Right ventricle myocardium superior (tissue), 1 donor: ENCODE data around the gene VAT1L. TPM values are rescaled to one million over a fixed set of nuclear protein-coding genes. Genes with fewer than 3 reads are reported as not detected.

ENCODE experiments used
- ATAC-seq: fragments of 200-7000 bp; cut with Tn5 transposase; one replicate; pipeline ENCODE4 v1.9.1; 2020; ENCODE audit warnings: mild to moderate bottlenecking; ENCODE audit not compliant: poor library complexity
- DNase-seq: peaks from one replicate; pipeline ENCODE4 v3.0.0-alpha.2; 2020
- intact Hi-C: fragments of 100-400 bp; cut with DNase I; formaldehyde crosslinking; loops from one replicate; pipeline ENCODE4 v1.11.2; 2022
- long read RNA-seq: library from polyadenylated mRNA; unstranded; transcript quantifications from one replicate; pipeline ENCODE4 v2.0.0, GENCODE V29; 2021
- total RNA-seq: library from RNA; stranded (reverse); fragmentation: NEBNext Ultra II Directional; extraction: Animal tissue kit (Norgen Biotek cat#: 25700); gene quantifications from one replicate; pipeline ENCODE4 v1.2.1, GENCODE V29; 2021
- donor health status: DM: no; HTN: yes; CAD: no; lungs with severe emphysema.

VAT1L gene
- total RNA-seq = 13.7 TPM
- long read RNA-seq, transcript VAT1L-201 (9 exons, 3,825 nt) = major isoform, 25 of 34 reads
- long read RNA-seq, partial matches to known transcripts = 2 of 34 reads
- long read RNA-seq, other reads (novel, unspliced or antisense) = 7 of 34 reads

- intact Hi-C loops = no loop called here
- ATAC-seq = peak; percentile 94
- DNase-seq = peak; percentile 53
Measured at GRCh38 chr16:77788181-77789084, at the start of gene VAT1L. Gene VAT1L (plus strand): TSS chr16:77788564. CDS start chr16:77788683, 119 bp downstream.

GRCh38 chr16:77738706-77739558 lies 49.4 kb upstream of the VAT1L start:
- intact Hi-C loops = no loop called here
- ATAC-seq (no peak), DNase-seq (no peak)

DNA sequence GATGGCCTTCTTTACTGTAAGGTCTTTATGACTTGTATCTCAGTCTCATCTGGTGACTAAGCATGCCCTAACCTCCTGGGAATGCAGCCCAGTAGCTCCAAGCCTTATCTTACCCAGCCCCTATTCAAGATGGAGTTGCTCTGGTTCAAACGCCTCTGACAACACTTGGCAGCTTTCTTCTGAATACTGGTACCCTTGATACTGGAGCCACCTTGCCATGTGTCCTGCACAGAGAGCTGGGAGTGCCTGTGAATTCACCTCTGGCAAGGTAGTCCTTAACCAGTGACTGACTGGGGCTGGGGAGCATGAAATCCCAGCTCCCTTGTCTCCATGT lies 48.8 kb upstream of the VAT1L start:
- DNase-seq (no peak), ATAC-seq (no peak)
- intact Hi-C loops = no loop called here

DNA sequence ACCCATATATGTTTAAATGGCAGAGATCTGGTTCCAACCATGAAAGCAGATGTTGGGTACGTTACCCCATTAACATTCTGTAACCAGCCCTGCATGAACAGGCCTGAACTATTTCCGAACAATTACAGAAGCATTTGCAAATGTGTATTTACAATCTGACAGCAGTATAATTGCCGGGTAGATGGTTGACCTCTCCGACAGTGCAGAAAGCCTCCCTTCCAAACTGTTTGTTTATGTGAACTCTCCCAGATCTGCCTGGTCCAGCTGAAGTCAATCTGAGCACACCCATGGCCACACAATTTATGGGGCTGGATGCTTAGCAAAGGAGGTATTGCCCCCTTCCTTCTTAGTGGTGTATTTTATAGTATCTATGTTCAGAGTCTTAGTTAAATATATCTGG lies 44.2 kb upstream of the VAT1L start:
- intact Hi-C loops = no loop called here
- no peak for ATAC-seq

DNA sequence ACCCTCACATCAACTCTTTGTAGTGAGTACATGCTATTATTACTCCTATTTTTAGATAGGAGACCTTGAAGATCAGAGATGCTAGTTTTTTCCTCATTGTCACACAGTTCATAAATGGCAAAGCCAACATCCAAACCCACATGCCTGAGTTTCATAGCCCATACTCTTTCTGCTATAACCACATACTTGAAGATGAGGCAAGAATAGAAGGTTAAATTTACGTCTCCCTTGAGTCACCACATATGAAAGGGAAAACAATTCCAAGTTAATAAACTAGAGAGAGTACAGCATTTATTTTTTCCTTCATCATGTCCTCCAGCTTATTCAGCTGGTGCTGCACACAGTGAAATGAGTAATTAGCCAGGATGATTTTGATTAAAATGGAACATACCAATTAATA lies 42.4 kb upstream of the VAT1L start:
- ATAC-seq = no peak
- intact Hi-C loops = no loop called here
- DNase-seq = no peak

More for the DNA sequence above, 44.2 kb upstream of the VAT1L start:
- no peak for DNase-seq

DNA sequence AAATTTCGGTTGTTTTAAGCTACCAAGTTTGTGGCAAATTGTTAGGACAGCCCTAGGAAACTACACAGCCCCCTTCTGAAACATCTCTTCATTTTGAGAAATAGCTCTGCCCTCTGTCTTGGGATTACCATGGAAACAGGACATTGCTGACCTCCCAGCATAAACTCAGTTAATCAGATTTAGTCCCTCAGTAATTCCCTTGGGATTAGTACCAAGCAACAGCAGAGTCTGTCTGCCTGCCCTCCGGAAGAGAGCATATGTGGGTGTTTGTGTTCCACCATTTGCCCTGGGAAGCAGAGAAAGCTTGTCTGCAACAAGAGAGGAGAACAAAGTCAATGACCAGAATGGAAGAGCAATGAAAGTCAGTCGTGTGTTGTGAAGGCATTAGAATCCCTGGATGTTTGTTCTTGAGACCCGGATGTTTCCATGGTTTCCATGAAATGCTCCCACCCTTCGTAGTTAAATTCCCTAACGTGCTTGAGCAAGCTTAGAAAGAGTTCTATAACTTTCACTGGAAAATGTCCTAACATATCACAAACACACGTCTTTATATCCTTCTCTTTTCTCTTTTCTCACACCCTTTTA lies 39.9 kb upstream of the VAT1L start:
- no peak for DNase-seq
- intact Hi-C loops = no loop called here
- no peak for ATAC-seq

DNA sequence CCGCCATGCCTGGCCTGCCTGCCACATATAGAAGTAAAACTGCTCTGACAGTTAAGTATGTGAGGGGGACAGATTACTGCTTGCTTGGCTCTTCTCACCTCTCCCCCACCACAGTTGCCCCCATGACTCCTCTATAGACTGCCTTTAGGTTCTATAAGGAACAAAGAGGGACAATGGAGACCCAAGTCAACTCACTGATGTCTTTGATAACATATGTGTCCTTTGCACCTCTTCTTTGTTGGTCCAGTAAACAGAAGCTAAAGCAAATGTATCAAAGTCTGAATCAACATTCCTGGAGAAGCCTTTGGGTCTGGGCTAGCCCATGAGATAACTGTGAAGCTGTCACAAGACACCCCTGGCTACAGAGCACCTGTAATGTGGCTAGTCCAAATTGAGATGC lies 38.9 kb upstream of the VAT1L start:
- intact Hi-C loops = no loop called here
- no peak for ATAC-seq
- DNase-seq = no peak

DNA sequence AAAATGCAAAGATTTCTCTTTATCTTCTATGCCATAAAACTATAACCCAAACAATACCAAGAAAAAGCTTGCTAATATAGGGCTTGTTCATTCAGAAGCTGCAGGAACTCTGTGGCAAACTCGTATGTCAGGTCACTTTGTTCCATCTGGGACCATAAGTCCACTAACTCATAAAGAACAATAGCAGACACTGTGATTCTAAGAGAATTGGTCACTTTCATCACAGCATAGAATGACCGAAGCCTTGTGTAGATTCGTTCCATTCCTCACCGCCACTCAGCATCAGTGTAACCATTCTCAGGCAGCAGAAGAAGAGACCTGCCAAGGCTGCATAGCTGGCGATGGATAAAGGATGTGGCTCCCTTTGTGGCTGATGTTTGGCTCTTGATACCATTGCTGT lies 30.3 kb upstream of the VAT1L start:
- ATAC-seq = no peak
- intact Hi-C loops = no loop called here

GRCh38 chr16:77758508-77758907 lies 29.9 kb upstream of the VAT1L start:
- DNase-seq (no peak), ATAC-seq (no peak)
- intact Hi-C loops = no loop called here

More for the DNA sequence above, 30.3 kb upstream of the VAT1L start:
- no peak for DNase-seq

DNA sequence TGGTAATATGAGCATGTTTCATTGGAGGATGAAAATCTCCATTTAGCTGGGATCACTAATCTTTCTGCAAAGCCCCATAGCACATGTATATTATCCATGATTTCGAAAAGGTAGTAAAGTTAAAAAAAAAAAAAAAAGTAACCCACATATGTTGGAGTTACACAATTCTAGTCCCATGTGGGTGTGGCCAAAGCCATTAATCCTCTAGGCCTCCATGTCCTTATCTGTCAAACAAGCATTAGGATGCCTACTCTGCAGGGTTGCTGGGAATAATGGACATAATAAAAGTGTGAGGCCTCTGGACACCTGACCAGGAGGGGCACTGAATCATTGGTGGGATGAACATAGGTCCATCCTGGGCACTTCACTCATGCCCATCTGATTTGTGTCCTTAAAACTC lies 29.2 kb upstream of the VAT1L start:
- DNase-seq (no peak), ATAC-seq (no peak)
- intact Hi-C loops = no loop called here

- ATAC-seq (no peak), DNase-seq (no peak)
- intact Hi-C loops = no loop called here
Measured at GRCh38 chr16:77759821-77760220, 28.5 kb upstream of the VAT1L start.

DNA sequence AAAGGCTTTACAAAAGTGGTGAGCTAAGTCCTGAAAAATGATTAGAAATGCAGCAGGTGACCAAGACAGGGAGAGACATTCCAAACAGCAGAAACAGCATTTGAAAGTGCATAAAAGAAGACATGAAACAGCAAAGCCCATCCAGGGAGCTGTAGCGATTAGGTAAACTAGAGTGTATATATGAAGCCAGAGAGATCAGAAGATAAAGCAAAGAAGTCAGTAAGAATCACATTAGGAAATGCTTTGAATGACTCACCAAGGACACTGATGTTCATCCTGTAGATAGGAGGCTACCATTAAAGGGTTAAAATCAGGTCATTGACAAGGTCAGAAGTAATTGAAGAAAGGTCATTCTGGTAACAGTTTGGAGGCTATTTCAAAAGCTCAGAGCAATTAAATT lies 27.6 kb upstream of the VAT1L start:
- intact Hi-C loops = no loop called here
- no peak for DNase-seq

GRCh38 chr16:77761204-77761603 lies 27.2 kb upstream of the VAT1L start:
- ATAC-seq (no peak), DNase-seq (no peak)
- intact Hi-C loops = no loop called here

More for the DNA sequence above, 27.6 kb upstream of the VAT1L start:
- no peak for ATAC-seq

DNA sequence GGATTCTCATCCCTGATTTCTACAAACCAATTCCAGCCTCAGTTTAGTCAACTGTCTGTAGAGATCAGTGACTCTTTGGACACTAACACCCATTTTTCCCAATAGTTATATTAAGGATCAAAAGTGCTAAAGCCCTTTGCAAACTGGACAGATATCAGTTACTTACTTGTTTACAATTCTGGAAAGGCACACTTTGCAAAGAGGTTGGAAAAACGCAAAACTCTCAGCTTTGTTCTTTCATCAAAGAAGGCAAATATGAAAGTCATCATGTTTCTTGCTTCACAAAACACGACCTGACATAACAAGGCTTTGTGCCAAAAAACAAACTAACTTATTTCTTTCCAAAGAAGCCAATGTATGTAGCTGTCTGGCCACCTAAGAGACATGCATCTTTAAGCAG lies 26.1 kb upstream of the VAT1L start:
- DNase-seq (no peak), ATAC-seq (no peak)
- intact Hi-C loops = no loop called here

- intact Hi-C loops = no loop called here
Measured at GRCh38 chr16:77763994-77764393, 24.4 kb upstream of the VAT1L start.

GRCh38 chr16:77767211-77767610 lies 21.2 kb upstream of the VAT1L start:
- no peak for DNase-seq
- intact Hi-C loops = no loop called here
- ATAC-seq = no peak

More at GRCh38 chr16:77763994-77764393, 24.4 kb upstream of the VAT1L start:
- DNase-seq (no peak), ATAC-seq (no peak)

DNA sequence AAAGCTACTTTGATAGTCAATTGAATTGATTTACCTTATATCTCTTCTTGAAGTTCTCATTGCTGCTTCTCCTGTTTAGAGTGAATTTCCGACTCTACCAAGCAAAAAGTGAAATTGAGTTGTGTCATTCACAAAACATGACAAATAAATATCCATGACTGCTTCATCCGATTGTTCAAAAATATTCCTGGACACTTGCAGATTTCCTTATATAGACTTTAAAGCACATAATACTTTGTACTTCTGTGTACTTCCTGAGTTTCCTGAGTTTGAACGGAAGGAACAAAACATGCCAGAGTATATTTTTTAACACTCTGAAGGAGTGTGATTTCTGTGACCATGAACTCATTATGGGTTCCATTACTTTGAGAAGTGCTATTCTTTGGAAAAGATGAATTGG lies 20.5 kb upstream of the VAT1L start:
- ATAC-seq = no peak
- DNase-seq = no peak
- intact Hi-C loops = no loop called here

DNA sequence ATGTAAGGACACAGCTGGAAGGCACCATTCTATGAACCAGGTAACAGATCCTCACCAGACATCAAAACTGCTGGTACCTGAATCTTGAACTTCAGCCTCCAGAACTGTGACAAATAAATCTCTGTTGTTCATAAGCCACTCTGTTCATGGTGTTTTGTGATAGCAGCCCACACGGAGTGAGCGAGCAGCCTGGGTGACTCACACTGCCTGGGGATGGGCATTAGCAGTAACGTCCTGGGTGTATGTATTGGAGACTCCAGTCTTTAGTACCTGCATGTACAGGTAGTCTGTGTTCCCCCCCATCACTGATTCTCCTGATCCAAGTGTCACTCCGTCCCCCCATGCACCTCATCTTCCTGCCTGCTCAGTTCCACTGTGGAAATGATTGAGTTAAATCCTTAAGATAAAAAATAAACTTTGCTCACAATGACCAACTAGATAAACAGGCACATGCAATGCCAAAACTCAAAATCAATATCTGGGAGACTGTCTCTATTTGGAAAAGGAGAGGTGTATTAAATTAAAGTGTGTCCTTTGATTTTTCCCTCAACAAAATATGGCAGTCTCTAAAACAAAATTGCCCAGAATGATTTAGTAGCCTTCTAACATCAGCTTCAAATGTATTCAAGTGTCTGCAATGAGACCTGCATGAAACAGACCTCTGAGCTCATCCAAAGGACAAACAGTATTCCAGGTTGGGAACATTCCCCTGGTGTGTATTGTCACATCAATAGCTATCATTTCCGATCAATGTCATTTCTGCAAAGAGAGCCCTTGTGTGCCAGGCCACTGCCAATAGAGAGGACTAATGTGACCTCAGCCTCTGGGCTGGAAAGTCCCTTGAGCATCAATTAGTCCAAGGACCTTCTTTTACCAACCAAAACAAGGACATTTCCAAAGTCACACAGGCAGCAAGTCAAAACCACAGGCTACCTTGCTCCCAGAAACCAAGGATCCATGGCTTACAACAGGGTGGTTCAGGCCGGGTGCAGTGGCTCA lies 12.2 kb upstream of the VAT1L start:
- no peak for DNase-seq
- intact Hi-C loops = no loop called here
- no peak for ATAC-seq
